H9 (cell line): ENCODE measurements around the gene AJAP1. TPM values are rescaled to one million over a fixed set of nuclear protein-coding genes. Genes with fewer than 3 reads are reported as not detected.

Experiments used
- DNase-seq: peaks from one replicate; pipeline ENCODE4 v3.0.0-alpha.2; 2017
- H2AFZ ChIP-seq: one replicate; pipeline ENCODE4 v1.6.1; 2013; ENCODE audit warnings: mild to moderate bottlenecking, low read length, control low read depth, moderate library complexity
- H2AK5ac ChIP-seq: 2 replicates; pipeline ENCODE4 v1.6.1; 2013; ENCODE audit warnings: low read length, control low read depth, mixed read lengths; ENCODE audit not compliant: insufficient read length
- H2BK120ac ChIP-seq: one replicate; pipeline ENCODE4 v1.6.1; 2013; ENCODE audit warnings: low read depth, mild to moderate bottlenecking, low read length, control low read depth, inconsistent platforms; ENCODE audit not compliant: poor library complexity, severe bottlenecking
- H2BK12ac ChIP-seq: 2 replicates; pipeline ENCODE4 v1.6.1; 2013; ENCODE audit warnings: low read length, control low read depth, mixed read lengths, low read depth; ENCODE audit not compliant: insufficient read length
- H2BK15ac ChIP-seq: 2 replicates; pipeline ENCODE4 v1.6.1; 2013; ENCODE audit warnings: low read depth, low read length, control low read depth
- H2BK20ac ChIP-seq: one replicate; pipeline ENCODE4 v1.6.1; 2013; ENCODE audit warnings: low read depth, mild to moderate bottlenecking, low read length, control low read depth, inconsistent platforms; ENCODE audit not compliant: poor library complexity, severe bottlenecking
- H2BK5ac ChIP-seq: 2 replicates; pipeline ENCODE4 v1.6.1; 2013; ENCODE audit warnings: low read length, control low read depth, mixed read lengths; ENCODE audit not compliant: insufficient read length
- H3K14ac ChIP-seq: 2 replicates; pipeline ENCODE4 v1.6.1; 2013; ENCODE audit warnings: low read length, control low read depth; ENCODE audit not compliant: insufficient read depth
- H3K18ac ChIP-seq: 2 replicates; pipeline ENCODE4 v1.6.1; 2013; ENCODE audit warnings: low read depth, mild to moderate bottlenecking, mixed read lengths, low read length, control low read depth; ENCODE audit not compliant: insufficient read length
- H3K23ac ChIP-seq: 2 replicates; pipeline ENCODE4 v1.6.1; 2013; ENCODE audit warnings: low read length, control low read depth, mixed read lengths, low read depth; ENCODE audit not compliant: insufficient read length
- H3K23me2 ChIP-seq: 2 replicates; pipeline ENCODE4 v1.6.1; 2013; ENCODE audit warnings: low read depth, mild to moderate bottlenecking, mixed read lengths, low read length, control low read depth; ENCODE audit not compliant: insufficient read length, poor library complexity, severe bottlenecking
- H3K27ac ChIP-seq: 2 replicates; pipeline ENCODE4 v1.5.1; 2013; ENCODE audit warnings: low read length, control low read depth, mixed read lengths, low read depth; ENCODE audit not compliant: insufficient read length
- H3K27me3 ChIP-seq: 2 replicates; pipeline ENCODE4 v1.6.1; 2013; ENCODE audit warnings: low read length, control low read depth, inconsistent platforms; ENCODE audit not compliant: insufficient read depth
- H3K4ac ChIP-seq: 2 replicates; pipeline ENCODE4 v1.6.1; 2013; ENCODE audit warnings: low read depth, mild to moderate bottlenecking, control low read depth, inconsistent platforms, low read length, moderate library complexity
- H3K4me1 ChIP-seq: 2 replicates; pipeline ENCODE4 v1.6.1; 2013; ENCODE audit warnings: low read length, control low read depth, inconsistent platforms; ENCODE audit not compliant: insufficient read depth
- H3K4me2 ChIP-seq: 2 replicates; pipeline ENCODE4 v1.6.1; 2013; ENCODE audit warnings: low read length, control low read depth, mixed read lengths; ENCODE audit not compliant: insufficient read length, insufficient read depth
- H3K56ac ChIP-seq: 2 replicates; pipeline ENCODE4 v1.6.1; 2013; ENCODE audit warnings: low read depth, mild to moderate bottlenecking, mixed read lengths, low read length, control low read depth; ENCODE audit not compliant: insufficient read length
- H3K79me1 ChIP-seq: 2 replicates; pipeline ENCODE4 v1.6.1; 2013; ENCODE audit warnings: low read depth, mild to moderate bottlenecking, moderate library complexity, low read length, control low read depth, inconsistent platforms; ENCODE audit not compliant: insufficient read depth, poor library complexity, severe bottlenecking
- H3K79me2 ChIP-seq: 2 replicates; pipeline ENCODE4 v1.6.1; 2013; ENCODE audit warnings: low read length, control low read depth, inconsistent platforms; ENCODE audit not compliant: insufficient read depth
- H3K9ac ChIP-seq: 2 replicates; pipeline ENCODE4 v1.6.1; 2013; ENCODE audit warnings: low read length, control low read depth, mixed read lengths; ENCODE audit not compliant: insufficient read length; ENCODE audit errors: extremely low read depth
- H3K9me3 ChIP-seq: one replicate; pipeline ENCODE4 v1.6.1; 2013; ENCODE audit warnings: low read depth, low read length, inconsistent platforms; ENCODE audit not compliant: control insufficient read depth
- H3T11ph ChIP-seq: one replicate; pipeline ENCODE4 v1.6.1; 2013; ENCODE audit warnings: mild to moderate bottlenecking, low read length, control low read depth, inconsistent platforms
- H4K20me1 ChIP-seq: one replicate; pipeline ENCODE4 v1.6.1; 2013; ENCODE audit not compliant: control insufficient read depth, insufficient read length, insufficient read depth
- H4K5ac ChIP-seq: 2 replicates; pipeline ENCODE4 v1.6.1; 2013; ENCODE audit warnings: low read depth, mild to moderate bottlenecking, mixed read lengths, low read length, control low read depth; ENCODE audit not compliant: insufficient read length
- H4K8ac ChIP-seq: replicated peaks from 2 replicates; pipeline ENCODE4 v1.6.1; 2013; ENCODE audit warnings: low read length, control low read depth, mixed read lengths, low read depth; ENCODE audit not compliant: insufficient read length
- H4K91ac ChIP-seq: 2 replicates; pipeline ENCODE4 v1.6.1; 2013; ENCODE audit warnings: low read depth, mild to moderate bottlenecking, moderate library complexity, mixed read lengths, low read length, control low read depth; ENCODE audit not compliant: insufficient read length
- H3K27ac Mint-ChIP-seq, 3 experiments: 2 replicates in 2 of 3; 3 replicates in 1 of 3; pipeline ENCODE4 v1.8.0; 2020 to 2021; ENCODE audit warnings: mixed read lengths in 3 of 3, mild to moderate bottlenecking in 1 of 3, moderate library complexity in 1 of 3
- H3K27me3 Mint-ChIP-seq: 2 replicates; pipeline ENCODE4 v1.8.0; 2021; ENCODE audit warnings: low read depth, mild to moderate bottlenecking, moderate library complexity, mixed read lengths
- H3K36me3 Mint-ChIP-seq, 3 experiments: 2 replicates in 2 of 3; 3 replicates in 1 of 3; pipeline ENCODE4 v1.8.0; 2020 to 2021; ENCODE audit warnings: low read depth in 3 of 3, mixed read lengths in 3 of 3; ENCODE audit not compliant: insufficient read depth in 1 of 3
- H3K4me1 Mint-ChIP-seq, 2 experiments: 2 replicates each; pipeline ENCODE4 v1.8.0; 2020; ENCODE audit warnings: mixed read lengths in 2 of 2
- H3K4me3 Mint-ChIP-seq, 2 experiments: 2 replicates in 1 of 2; 3 replicates in 1 of 2; pipeline ENCODE4 v1.8.0; 2020 to 2021; ENCODE audit warnings: mild to moderate bottlenecking in 2 of 2, mixed read lengths in 2 of 2, moderate library complexity in 1 of 2
- H3K9me3 Mint-ChIP-seq, 2 experiments: 2 replicates in 1 of 2; 3 replicates in 1 of 2; pipeline ENCODE4 v1.8.0; 2020; ENCODE audit warnings: mild to moderate bottlenecking in 2 of 2, mixed read lengths in 2 of 2, moderate library complexity in 1 of 2
- WGBS: extraction: QIAGEN DNeasy Blood & Tissue Kit; methylation state at CpG from one replicate; pipeline ENCODE4 v1.1.7; 2013; ENCODE audit warnings: missing lambda C conversion rate, low lambda C conversion rate, mixed read lengths; ENCODE audit not compliant: insufficient read length; ENCODE audit errors: extremely low coverage; 5-methylcytosine and 5-hydroxymethylcytosine counted together
- total RNA-seq: library from RNA; stranded (reverse); gene quantifications from 2 replicates; pipeline ENCODE4 v1.2.1, GENCODE V29; 2021
- TF ChIP-seq, protein P1 (sequence below): fragments of 200-600 bp; sonication (generic); conservative IDR thresholded peaks from 3 replicates; pipeline ENCODE4 v1.8.0; 2021; ENCODE audit warnings: antibody characterized with exemption, mild to moderate bottlenecking

The AJAP1 gene
- total RNA-seq, 1 experiment from 2014 or later: 8.6 TPM

DNA sequence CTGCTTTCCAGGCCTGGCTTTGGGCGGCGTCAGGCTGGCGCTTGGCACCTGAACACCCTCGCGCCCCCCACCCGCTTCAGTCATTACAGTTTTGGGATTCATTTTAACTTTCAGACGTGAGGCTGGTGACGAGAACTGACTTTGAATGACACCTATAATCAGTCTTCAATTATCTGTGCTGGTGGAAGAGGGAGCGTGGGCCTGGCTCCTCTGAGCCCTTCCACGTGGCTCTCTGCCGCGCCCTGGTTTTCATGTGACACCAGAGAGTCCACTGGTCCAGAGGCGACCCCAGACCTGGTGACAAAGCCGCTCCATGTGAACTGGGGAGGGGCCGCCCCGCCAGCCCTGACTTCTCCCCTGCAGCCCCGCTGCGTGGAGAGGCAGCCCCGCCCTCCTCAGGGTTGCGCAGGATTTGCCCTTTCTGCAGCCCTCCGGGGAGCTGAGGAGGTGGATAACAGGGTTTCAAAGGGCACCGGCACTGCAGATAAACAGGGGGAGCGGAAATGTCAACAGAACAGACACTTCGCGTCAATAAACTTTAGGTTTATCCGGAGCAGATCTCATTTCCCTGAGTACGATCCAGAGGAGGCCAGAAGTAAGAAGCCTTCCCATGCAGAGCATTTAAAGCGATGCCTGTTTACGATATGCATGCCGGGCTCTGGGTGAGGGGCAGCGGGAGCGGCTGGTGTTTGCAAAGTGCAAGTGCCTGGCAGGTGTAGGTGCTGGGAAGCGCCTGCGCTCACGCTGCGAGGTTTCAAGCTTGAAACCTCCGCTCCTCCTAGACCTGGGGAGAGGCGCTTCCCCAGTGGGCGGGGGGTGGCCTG lies 56.4 kb downstream of the AJAP1 start:
- Mint-ChIP-seq H3K4me1 (peaks cover 38 to 45% of the 10 kb centered on the region in 2 experiments), H3K4me3 (peak overlapping the region; percentile 49 to 71), H3K27me3 (peaks cover 49% of the 10 kb centered on the region), H3K27ac (peak overlapping the region in 2 of 3 experiments; percentile 32 to 63; a peak in 2 of 7 replicates), H3K36me3 (peaks cover 4 to 8% (median 6%) of the 10 kb centered on the region in 3 experiments; a peak in 6 of 7 replicates), H3K9me3 (peaks cover 4 to 7% of the 10 kb centered on the region in 2 experiments; a peak in 4 of 5 replicates)
- no peak overlapping the region for H4K5ac ChIP-seq
- H3K27me3 ChIP-seq: peaks cover 2% of the 10 kb centered on the region; the same call in 1 of the 2 replicates
- no peaks in the 10 kb centered on the region for H3K79me1 ChIP-seq
- no peak overlapping the region for H2AK5ac ChIP-seq
- H4K91ac ChIP-seq: no peak overlapping the region
- H3K79me2 ChIP-seq: no peaks in the 10 kb centered on the region
- no peak overlapping the region for H2BK15ac ChIP-seq
- no peak overlapping the region for H3K14ac ChIP-seq
- TF ChIP-seq, protein P1, sequence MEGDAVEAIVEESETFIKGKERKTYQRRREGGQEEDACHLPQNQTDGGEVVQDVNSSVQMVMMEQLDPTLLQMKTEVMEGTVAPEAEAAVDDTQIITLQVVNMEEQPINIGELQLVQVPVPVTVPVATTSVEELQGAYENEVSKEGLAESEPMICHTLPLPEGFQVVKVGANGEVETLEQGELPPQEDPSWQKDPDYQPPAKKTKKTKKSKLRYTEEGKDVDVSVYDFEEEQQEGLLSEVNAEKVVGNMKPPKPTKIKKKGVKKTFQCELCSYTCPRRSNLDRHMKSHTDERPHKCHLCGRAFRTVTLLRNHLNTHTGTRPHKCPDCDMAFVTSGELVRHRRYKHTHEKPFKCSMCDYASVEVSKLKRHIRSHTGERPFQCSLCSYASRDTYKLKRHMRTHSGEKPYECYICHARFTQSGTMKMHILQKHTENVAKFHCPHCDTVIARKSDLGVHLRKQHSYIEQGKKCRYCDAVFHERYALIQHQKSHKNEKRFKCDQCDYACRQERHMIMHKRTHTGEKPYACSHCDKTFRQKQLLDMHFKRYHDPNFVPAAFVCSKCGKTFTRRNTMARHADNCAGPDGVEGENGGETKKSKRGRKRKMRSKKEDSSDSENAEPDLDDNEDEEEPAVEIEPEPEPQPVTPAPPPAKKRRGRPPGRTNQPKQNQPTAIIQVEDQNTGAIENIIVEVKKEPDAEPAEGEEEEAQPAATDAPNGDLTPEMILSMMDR: no peak
- no peak overlapping the region for H4K8ac ChIP-seq
- no peak overlapping the region for H3K56ac ChIP-seq
- DNase-seq: no peak
- no peak overlapping the region for H3K27ac ChIP-seq
- no peak overlapping the region for H2AFZ ChIP-seq
- H3K9ac ChIP-seq: no peak overlapping the region
- H2BK20ac ChIP-seq: no peak overlapping the region
- no peak overlapping the region for H3K23ac ChIP-seq
- H2BK12ac ChIP-seq: no peak overlapping the region
- peaks cover 4% of the 10 kb centered on the region; the same call in 1 of the 2 replicates for H3K4me1 ChIP-seq
- WGBS: no CpG with 5 or more reads among the region's 39 CpGs
- H2BK5ac ChIP-seq: no peak overlapping the region
- H3K18ac ChIP-seq: no peak overlapping the region
- no peak overlapping the region for H3K4ac ChIP-seq
- H4K20me1 ChIP-seq: peaks cover 4% of the 10 kb centered on the region
- no peak overlapping the region for H3T11ph ChIP-seq
- no peak overlapping the region for H2BK120ac ChIP-seq
- H3K4me2 ChIP-seq: peak overlapping the region; percentile 54
- no peaks in the 10 kb centered on the region for H3K9me3 ChIP-seq
- H3K23me2 ChIP-seq: no peaks in the 10 kb centered on the region
